Gastrocnemius medialis (tissue), 4 donors: ENCODE results near the gene ARHGAP28.
"Not testable (repeated sequence)": the region's sequence is repeated elsewhere in the genome, so short reads cannot be mapped to it uniquely, and the experiment has no call there.

ENCODE experiments used
- POLR2A ChIP-seq, 2 donors: fragments of 450-650 bp; IDR thresholded peaks; one replicate each; pipeline ENCODE4 v1.6.1; 2017; ENCODE audit warnings: antibody characterized with exemption in 2 of 2, mild to moderate bottlenecking in 2 of 2, moderate library complexity in 2 of 2
- TF ChIP-seq, protein P1 (sequence below), 5 experiments: fragments of 450-650 bp in 3 of 5; fragments of 200-600 bp in 2 of 5; sonication (generic) in 2 of 5; IDR thresholded peaks in 4 of 5; conservative IDR thresholded peaks in 1 of 5; 1 replicate in 4 of 5; 2 replicates in 1 of 5; pipeline ENCODE4 v1.5.1; 2016 to 2019; ENCODE audit warnings: antibody characterized with exemption in 5 of 5, mild to moderate bottlenecking in 3 of 5, moderate library complexity in 3 of 5

DNA sequence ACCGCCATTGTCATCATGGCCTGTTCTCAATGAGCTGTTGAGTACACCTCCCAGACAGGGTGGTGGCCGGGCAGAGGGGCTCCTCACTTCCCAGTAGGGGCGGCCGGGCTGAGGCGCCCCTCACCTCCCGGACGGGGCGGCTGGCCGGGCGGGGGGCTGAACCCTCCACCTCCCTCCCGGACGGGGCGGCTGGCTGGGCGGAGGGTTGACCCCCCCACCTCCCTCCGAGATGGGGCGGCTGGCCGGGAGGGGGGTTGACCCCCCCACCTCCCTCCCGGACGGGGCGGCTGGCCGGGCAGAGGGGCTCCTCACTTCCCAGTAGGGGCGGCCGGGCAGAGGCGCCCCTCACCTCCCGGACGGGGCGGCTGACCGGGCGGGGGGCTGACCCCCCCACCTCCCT, 97.6 kb downstream of the ARHGAP28 start:
- TF ChIP-seq, protein P1, sequence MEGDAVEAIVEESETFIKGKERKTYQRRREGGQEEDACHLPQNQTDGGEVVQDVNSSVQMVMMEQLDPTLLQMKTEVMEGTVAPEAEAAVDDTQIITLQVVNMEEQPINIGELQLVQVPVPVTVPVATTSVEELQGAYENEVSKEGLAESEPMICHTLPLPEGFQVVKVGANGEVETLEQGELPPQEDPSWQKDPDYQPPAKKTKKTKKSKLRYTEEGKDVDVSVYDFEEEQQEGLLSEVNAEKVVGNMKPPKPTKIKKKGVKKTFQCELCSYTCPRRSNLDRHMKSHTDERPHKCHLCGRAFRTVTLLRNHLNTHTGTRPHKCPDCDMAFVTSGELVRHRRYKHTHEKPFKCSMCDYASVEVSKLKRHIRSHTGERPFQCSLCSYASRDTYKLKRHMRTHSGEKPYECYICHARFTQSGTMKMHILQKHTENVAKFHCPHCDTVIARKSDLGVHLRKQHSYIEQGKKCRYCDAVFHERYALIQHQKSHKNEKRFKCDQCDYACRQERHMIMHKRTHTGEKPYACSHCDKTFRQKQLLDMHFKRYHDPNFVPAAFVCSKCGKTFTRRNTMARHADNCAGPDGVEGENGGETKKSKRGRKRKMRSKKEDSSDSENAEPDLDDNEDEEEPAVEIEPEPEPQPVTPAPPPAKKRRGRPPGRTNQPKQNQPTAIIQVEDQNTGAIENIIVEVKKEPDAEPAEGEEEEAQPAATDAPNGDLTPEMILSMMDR (IDR thresholded peaks at IDR 0.05 in 4 of 5, conservative IDR thresholded peaks at IDR 0.05 in 1 of 5) = not testable (repeated sequence)
- not testable (repeated sequence) for TF ChIP-seq POLR2A (IDR thresholded peaks at IDR 0.05)
